Measurements from ENCODE around the gene DIDO1. TPM values are rescaled to one million over a fixed set of nuclear protein-coding genes. Genes with fewer than 3 reads are reported as not detected.
A peak's percentile ranks its signal among the peaks of the same experiment; 100 is the strongest.

The DIDO1 gene
- total and polyA plus RNA-seq, 9 of the 15 experiments (the other 6 are each of a cell fraction or from before 2014, with no cell fraction given): 4.4 to 46.8 (median 31.2) TPM

DNA sequence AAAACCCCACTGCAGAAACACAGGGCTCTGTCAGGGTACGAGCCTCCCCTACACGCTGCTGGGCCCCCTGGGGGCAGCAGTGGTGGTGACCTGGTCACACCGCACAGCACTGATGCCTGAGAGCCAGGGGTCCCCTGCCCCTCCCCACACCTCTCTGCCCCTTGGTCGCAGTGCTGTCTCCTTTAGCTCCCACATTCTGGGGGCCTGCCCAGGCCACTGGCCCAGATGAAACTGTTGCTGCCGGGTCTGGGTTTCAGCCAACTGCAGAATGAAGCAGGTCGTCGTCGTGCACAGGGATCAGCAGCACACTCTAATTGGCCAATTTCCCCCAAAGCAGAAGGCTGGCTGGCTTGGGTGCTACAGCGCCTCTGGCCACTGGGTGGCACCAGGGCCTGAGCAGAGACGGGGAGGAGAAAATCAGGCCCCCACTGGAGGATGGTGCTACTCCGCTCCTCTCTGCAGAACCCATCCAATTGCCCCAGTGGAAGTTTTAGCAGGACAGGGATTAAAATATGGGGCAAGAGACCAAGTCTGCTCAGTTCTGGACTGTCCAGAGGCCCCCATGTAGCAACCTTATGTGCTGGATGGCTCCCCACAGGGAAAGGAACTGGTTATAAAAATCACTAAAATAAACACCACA is 26.1 kb downstream of the DIDO1 start (continued):
- TF ChIP-seq, protein P1, sequence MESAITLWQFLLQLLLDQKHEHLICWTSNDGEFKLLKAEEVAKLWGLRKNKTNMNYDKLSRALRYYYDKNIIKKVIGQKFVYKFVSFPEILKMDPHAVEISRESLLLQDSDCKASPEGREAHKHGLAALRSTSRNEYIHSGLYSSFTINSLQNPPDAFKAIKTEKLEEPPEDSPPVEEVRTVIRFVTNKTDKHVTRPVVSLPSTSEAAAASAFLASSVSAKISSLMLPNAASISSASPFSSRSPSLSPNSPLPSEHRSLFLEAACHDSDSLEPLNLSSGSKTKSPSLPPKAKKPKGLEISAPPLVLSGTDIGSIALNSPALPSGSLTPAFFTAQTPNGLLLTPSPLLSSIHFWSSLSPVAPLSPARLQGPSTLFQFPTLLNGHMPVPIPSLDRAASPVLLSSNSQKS (CRISPR knock-in tag; IDR thresholded peaks at IDR 0.05): no peak
- TF ChIP-seq FOXJ3 (CRISPR knock-in tag; IDR thresholded peaks at IDR 0.05) (no peak), DMBX1 (CRISPR knock-in tag; IDR thresholded peaks at IDR 0.05; ENCODE audit: borderline replicate concordance) (no peak), HMGN3 (IDR thresholded peaks at IDR 0.05; ENCODE audit: borderline replicate concordance, extremely low read depth, insufficient read length, low read depth, low read length) (peak; percentile 65), MAFF (IDR thresholded peaks at IDR 0.05; ENCODE audit: low read length) (no peak), POLR2AphosphoS5 (IDR thresholded peaks at IDR 0.05; ENCODE audit: control insufficient read depth, insufficient read depth, low read depth, low read length) (no peak; the same call in 1 of the 2 replicates), ZNF696 (CRISPR knock-in tag; conservative IDR thresholded peaks at IDR 0.05) (no peak), ZNF140 (CRISPR knock-in tag; IDR thresholded peaks at IDR 0.05) (no peak), SRSF3 (IDR thresholded peaks at IDR 0.05; ENCODE audit: insufficient read depth, low read length) (no peak), SRF (CRISPR knock-in tag; IDR thresholded peaks at IDR 0.05) (no peak), ZFX (CRISPR knock-in tag; IDR thresholded peaks at IDR 0.05) (no peak), POLR2A (conservative IDR thresholded peaks at IDR 0.05) (peak; percentile 69)
- TF ChIP-seq, protein P2, sequence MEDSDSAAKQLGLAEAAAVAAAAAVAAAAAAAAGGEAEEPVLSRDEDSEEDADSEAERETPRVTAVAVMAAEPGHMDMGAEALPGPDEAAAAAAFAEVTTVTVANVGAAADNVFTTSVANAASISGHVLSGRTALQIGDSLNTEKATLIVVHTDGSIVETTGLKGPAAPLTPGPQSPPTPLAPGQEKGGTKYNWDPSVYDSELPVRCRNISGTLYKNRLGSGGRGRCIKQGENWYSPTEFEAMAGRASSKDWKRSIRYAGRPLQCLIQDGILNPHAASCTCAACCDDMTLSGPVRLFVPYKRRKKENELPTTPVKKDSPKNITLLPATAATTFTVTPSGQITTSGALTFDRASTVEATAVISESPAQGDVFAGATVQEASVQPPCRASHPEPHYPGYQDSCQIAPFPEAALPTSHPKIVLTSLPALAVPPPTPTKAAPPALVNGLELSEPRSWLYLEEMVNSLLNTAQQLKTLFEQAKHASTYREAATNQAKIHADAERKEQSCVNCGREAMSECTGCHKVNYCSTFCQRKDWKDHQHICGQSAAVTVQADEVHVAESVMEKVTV (CRISPR knock-in tag; IDR thresholded peaks at IDR 0.05): 0 out of 2 replicates have a peak, but pooled peaks have one; percentile 18
- TF ChIP-seq, protein P3, sequence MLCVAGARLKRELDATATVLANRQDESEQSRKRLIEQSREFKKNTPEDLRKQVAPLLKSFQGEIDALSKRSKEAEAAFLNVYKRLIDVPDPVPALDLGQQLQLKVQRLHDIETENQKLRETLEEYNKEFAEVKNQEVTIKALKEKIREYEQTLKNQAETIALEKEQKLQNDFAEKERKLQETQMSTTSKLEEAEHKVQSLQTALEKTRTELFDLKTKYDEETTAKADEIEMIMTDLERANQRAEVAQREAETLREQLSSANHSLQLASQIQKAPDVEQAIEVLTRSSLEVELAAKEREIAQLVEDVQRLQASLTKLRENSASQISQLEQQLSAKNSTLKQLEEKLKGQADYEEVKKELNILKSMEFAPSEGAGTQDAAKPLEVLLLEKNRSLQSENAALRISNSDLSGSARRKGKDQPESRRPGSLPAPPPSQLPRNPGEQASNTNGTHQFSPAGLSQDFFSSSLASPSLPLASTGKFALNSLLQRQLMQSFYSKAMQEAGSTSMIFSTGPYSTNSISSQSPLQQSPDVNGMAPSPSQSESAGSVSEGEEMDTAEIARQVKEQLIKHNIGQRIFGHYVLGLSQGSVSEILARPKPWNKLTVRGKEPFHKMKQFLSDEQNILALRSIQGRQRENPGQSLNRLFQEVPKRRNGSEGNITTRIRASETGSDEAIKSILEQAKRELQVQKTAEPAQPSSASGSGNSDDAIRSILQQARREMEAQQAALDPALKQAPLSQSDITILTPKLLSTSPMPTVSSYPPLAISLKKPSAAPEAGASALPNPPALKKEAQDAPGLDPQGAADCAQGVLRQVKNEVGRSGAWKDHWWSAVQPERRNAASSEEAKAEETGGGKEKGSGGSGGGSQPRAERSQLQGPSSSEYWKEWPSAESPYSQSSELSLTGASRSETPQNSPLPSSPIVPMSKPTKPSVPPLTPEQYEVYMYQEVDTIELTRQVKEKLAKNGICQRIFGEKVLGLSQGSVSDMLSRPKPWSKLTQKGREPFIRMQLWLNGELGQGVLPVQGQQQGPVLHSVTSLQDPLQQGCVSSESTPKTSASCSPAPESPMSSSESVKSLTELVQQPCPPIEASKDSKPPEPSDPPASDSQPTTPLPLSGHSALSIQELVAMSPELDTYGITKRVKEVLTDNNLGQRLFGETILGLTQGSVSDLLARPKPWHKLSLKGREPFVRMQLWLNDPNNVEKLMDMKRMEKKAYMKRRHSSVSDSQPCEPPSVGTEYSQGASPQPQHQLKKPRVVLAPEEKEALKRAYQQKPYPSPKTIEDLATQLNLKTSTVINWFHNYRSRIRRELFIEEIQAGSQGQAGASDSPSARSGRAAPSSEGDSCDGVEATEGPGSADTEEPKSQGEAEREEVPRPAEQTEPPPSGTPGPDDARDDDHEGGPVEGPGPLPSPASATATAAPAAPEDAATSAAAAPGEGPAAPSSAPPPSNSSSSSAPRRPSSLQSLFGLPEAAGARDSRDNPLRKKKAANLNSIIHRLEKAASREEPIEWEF (CRISPR knock-in tag; IDR thresholded peaks at IDR 0.05): no peak
- TF ChIP-seq, protein P4, sequence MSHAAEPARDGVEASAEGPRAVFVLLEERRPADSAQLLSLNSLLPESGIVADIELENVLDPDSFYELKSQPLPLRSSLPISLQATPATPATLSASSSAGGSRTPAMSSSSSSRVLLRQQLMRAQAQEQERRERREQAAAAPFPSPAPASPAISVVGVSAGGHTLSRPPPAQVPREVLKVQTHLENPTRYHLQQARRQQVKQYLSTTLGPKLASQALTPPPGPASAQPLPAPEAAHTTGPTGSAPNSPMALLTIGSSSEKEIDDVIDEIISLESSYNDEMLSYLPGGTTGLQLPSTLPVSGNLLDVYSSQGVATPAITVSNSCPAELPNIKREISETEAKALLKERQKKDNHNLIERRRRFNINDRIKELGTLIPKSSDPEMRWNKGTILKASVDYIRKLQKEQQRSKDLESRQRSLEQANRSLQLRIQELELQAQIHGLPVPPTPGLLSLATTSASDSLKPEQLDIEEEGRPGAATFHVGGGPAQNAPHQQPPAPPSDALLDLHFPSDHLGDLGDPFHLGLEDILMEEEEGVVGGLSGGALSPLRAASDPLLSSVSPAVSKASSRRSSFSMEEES (CRISPR knock-in tag; IDR thresholded peaks at IDR 0.05): no peak
- TF ChIP-seq, protein P5, sequence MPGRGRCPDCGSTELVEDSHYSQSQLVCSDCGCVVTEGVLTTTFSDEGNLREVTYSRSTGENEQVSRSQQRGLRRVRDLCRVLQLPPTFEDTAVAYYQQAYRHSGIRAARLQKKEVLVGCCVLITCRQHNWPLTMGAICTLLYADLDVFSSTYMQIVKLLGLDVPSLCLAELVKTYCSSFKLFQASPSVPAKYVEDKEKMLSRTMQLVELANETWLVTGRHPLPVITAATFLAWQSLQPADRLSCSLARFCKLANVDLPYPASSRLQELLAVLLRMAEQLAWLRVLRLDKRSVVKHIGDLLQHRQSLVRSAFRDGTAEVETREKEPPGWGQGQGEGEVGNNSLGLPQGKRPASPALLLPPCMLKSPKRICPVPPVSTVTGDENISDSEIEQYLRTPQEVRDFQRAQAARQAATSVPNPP (IDR thresholded peaks at IDR 0.05; ENCODE audit: borderline replicate concordance, insufficient read depth, insufficient read length): no peak

Data from K562 (cell line).